Nephron progenitor cell (in vitro differentiated cells): ENCODE measurements around the gene CFAP77.

Source experiments
- DNase-seq: peaks from one replicate; pipeline ENCODE4 v3.0.0; 2021
- H3K27ac Mint-ChIP-seq: 2 replicates; pipeline ENCODE4 v1.8.0; 2021; ENCODE audit warnings: mild to moderate bottlenecking, moderate library complexity, mixed read lengths
- H3K27me3 Mint-ChIP-seq: 2 replicates; pipeline ENCODE4 v1.8.0; 2021; ENCODE audit warnings: mild to moderate bottlenecking, low read depth, mixed read lengths; ENCODE audit not compliant: poor library complexity
- H3K36me3 Mint-ChIP-seq: 2 replicates; pipeline ENCODE4 v1.8.0; 2021; ENCODE audit warnings: low read depth, mixed read lengths
- H3K4me1 Mint-ChIP-seq: 2 replicates; pipeline ENCODE4 v1.8.0; 2021; ENCODE audit warnings: mixed read lengths
- H3K4me3 Mint-ChIP-seq: 2 replicates; pipeline ENCODE4 v1.8.0; 2021; ENCODE audit warnings: mild to moderate bottlenecking, moderate library complexity, mixed read lengths
- H3K9me3 Mint-ChIP-seq: 2 replicates; pipeline ENCODE4 v1.8.0; 2021; ENCODE audit warnings: mild to moderate bottlenecking, moderate library complexity, mixed read lengths
- CTCF ChIP-seq: fragments of 200-600 bp; sonication (generic); IDR thresholded peaks from 2 replicates; pipeline ENCODE4 v1.5.0; 2021; ENCODE audit warnings: antibody characterized with exemption

The CFAP77 gene

DNA sequence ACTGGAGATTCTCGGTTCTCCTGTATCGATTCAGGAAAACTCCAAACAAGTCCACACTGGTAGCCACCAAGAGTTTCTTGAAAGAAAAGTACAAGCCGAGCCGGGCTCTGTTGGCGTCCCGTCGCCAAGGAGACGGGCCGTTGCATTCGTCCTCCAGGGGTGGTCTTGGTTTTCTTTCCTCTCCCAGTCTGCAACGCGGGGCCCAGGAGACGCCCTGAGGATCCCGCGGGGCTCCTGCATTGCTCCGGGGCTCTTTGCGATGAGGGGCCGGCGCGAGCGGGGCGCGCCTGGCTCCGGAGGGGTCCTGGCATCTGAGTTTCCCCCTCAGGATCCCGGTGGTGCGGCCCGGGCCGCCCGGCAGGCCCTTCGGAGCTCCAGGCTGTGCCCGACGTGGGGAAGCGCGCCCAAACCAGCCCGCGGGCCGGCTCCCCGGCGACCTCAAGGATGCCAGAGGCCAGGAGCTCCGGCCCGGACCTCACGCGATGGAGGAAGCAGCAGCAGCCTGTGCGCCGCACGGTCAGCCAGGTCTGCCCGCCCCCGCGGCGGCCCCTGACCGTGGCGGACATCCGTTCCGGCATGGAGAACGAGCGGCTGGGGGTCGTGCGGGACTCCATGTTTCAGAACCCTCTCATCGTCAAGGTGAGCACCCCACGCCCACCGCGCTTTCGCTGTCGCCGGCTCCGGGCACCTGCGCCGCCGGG lies at the start of gene CFAP77:
CFAP77 (plus strand) TSS at position 384 of the 701 bp plus-strand sequence; CDS start at position 445, 61 bp downstream.
- peaks cover 32% of the 10 kb centered on the region for H3K4me1 Mint-ChIP-seq
- no peak within 1 kb of the TSS for H3K27ac Mint-ChIP-seq
- no peaks in the 10 kb centered on the region for H3K36me3 Mint-ChIP-seq
- H3K9me3 Mint-ChIP-seq = no peaks in the 10 kb centered on the region
- peak; percentile 72 for DNase-seq
- H3K4me3 Mint-ChIP-seq = peak within 1 kb of the TSS; percentile 76
- peaks cover 78% of the 10 kb centered on the region for H3K27me3 Mint-ChIP-seq
- TF ChIP-seq CTCF = no peak

- Mint-ChIP-seq H3K27ac (no peak overlapping the region), H3K4me1 (peaks cover 16% of the 10 kb centered on the region), H3K27me3 (peaks cover 6% of the 10 kb centered on the region), H3K36me3 (no peaks in the 10 kb centered on the region), H3K9me3 (no peaks in the 10 kb centered on the region), H3K4me3 (no peak overlapping the region)
- TF ChIP-seq CTCF = no peak
- DNase-seq = no peak
Measured at GRCh38 chr9:132364068-132364467, 45.9 kb upstream of the CFAP77 start.

DNA sequence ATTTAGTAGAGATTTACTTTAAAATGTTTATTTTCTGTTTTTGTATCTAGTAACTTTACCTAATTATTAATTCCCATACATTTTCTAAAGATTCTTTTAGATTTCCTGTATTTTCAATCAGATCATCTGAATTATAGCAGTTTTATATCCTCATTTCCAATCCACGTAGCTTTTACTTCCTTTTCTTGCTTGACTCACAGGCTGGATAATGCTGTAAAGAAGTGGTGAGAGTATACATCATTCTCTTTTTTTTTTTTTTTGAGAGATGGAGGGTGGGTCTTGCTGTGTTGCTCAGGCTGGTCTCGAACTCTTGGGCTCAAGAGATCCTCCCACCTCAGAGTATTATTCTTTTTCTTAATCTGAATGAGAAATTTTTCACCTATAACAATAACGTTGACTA lies 44.0 kb upstream of the CFAP77 start:
- DNase-seq = no peak
- H3K27ac Mint-ChIP-seq = no peak overlapping the region
- H3K4me3 Mint-ChIP-seq = no peak overlapping the region
- H3K27me3 Mint-ChIP-seq = peaks cover 7% of the 10 kb centered on the region
- no peaks in the 10 kb centered on the region for H3K9me3 Mint-ChIP-seq
- TF ChIP-seq CTCF = no peak
- H3K36me3 Mint-ChIP-seq = no peaks in the 10 kb centered on the region
- peaks cover 25% of the 10 kb centered on the region for H3K4me1 Mint-ChIP-seq

DNA sequence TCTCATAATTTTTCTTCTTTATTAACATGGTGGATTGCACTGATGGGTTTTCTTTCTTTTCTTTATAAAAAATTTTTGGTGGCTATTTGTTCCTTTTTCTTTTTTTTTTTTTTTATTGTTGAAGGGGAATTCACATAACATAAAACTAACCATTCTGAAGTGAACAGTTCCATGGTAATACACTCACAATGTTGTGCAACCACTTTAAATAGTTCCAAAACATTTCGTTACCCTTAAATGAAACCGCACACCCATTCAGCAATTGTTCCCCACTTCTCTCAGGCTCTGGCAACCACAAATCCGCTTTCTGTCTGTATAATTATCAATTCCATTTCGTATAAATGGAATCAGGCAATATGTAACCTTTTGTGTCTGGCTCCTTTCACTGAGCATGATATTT lies 43.5 kb upstream of the CFAP77 start:
- Mint-ChIP-seq H3K27ac (no peak overlapping the region), H3K27me3 (peaks cover 7% of the 10 kb centered on the region), H3K36me3 (no peaks in the 10 kb centered on the region), H3K4me3 (no peak overlapping the region), H3K4me1 (peaks cover 25% of the 10 kb centered on the region), H3K9me3 (no peaks in the 10 kb centered on the region)
- TF ChIP-seq CTCF = no peak
- no peak for DNase-seq

DNA sequence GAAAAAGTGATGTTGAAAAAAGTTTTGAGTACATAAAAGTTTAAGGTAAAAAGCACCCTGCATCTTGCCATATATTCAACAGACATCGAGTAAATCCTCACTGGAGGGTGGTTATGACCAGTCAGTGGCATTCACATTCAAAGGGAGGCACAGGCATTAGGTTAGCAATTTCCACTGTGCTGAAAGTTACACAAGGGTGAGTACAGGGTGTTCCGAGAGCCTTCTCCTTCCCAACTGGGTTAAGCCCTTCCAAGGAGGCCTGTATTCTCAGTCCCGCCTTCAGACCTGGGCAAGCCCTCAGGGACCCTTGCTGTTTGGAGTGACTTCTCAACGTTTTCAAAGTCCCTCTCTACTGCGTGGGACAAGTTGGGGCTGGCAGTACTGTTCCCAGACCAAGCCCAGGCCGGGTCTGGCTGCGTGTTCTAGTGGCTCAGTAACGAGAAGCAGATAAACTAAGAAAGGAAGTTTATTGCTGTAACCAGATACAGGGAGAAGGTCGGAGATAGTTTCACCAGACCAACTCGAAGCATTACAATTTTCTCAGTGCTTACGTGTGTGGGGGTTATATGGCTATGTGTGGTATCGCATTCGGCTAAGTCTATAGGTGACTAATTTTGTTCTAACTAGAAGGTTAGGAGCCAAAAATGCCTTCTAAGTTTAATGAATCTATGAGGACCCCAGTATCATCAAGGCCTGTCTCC lies 42.2 kb upstream of the CFAP77 start:
- no peaks in the 10 kb centered on the region for H3K36me3 Mint-ChIP-seq
- H3K9me3 Mint-ChIP-seq = no peaks in the 10 kb centered on the region

More for the DNA sequence above, 42.2 kb upstream of the CFAP77 start:
- peaks cover 33% of the 10 kb centered on the region for H3K4me1 Mint-ChIP-seq
- no peak for DNase-seq
- H3K27ac Mint-ChIP-seq = peak overlapping the region; percentile 82
- no peak overlapping the region for H3K4me3 Mint-ChIP-seq
- H3K27me3 Mint-ChIP-seq = peaks cover 7% of the 10 kb centered on the region
- TF ChIP-seq CTCF = no peak
